GM19324 (cell line): ENCODE data around the gene C1orf94.
"Not testable (repeated sequence)": the region's sequence is repeated elsewhere in the genome, so short reads cannot be mapped to it uniquely, and the experiment has no call there.

Source experiments
- ATAC-seq: cut with Tn5 transposase; IDR thresholded peaks from one replicate; pipeline ENCODE4 v1.9.1; 2021; ENCODE audit warnings: mild to moderate bottlenecking, moderate library complexity; ENCODE audit not compliant: unreplicated experiment, low FRiP score

C1orf94 gene

GRCh38 chr1:34164771-34165391 lies 11.8 kb upstream of the C1orf94 start, which contains the start of gene CSMD2:
Gene CSMD2 (minus strand): TSS chr1:34165230. CDS start chr1:34165097, 133 bp downstream.
- ATAC-seq, result no peak

- no peak for ATAC-seq
These were observed 11.2 kb upstream of the C1orf94 start for GRCh38 chr1:34165422-34165921.

- no peak for ATAC-seq
These were observed 10.5 kb upstream of the C1orf94 start for GRCh38 chr1:34166191-34166624.

GRCh38 chr1:34166625-34167361 lies 9.9 kb upstream of the C1orf94 start:
- no peak for ATAC-seq

GRCh38 chr1:34167389-34167788 lies 9.3 kb upstream of the C1orf94 start:
- ATAC-seq, result no peak

GRCh38 chr1:34175744-34176143 lies 963 bp upstream of the C1orf94 start:
- ATAC-seq, result no peak

- ATAC-seq, result no peak
These were observed 1.4 kb downstream of the C1orf94 start for GRCh38 chr1:34178072-34178471.

- not testable (repeated sequence) for ATAC-seq
These were observed 6.7 kb downstream of the C1orf94 start for GRCh38 chr1:34183381-34183780.

- no peak for ATAC-seq
These were observed 10.2 kb downstream of the C1orf94 start for GRCh38 chr1:34186741-34187494.

GRCh38 chr1:34188418-34188817 lies 11.7 kb downstream of the C1orf94 start:
- no peak for ATAC-seq

- no peak for ATAC-seq
These were observed 12.3 kb downstream of the C1orf94 start for GRCh38 chr1:34188985-34189384.

GRCh38 chr1:34190692-34191091 lies 14.0 kb downstream of the C1orf94 start:
- no peak for ATAC-seq

GRCh38 chr1:34192621-34193020 lies 15.9 kb downstream of the C1orf94 start:
- no peak for ATAC-seq

- no peak for ATAC-seq
These were observed 23.2 kb downstream of the C1orf94 start for GRCh38 chr1:34199927-34200326.

- ATAC-seq, result no peak
These were observed 36.0 kb downstream of the C1orf94 start for GRCh38 chr1:34212673-34213072.

- ATAC-seq, result no peak
These were observed 37.2 kb downstream of the C1orf94 start for GRCh38 chr1:34213956-34214355.

- no peak for ATAC-seq
These were observed 54.7 kb downstream of the C1orf94 start for GRCh38 chr1:34231441-34231840.

GRCh38 chr1:34235594-34235993 lies 58.9 kb downstream of the C1orf94 start:
- ATAC-seq, result no peak

GRCh38 chr1:34236089-34236488 lies 59.4 kb downstream of the C1orf94 start:
- no peak for ATAC-seq

GRCh38 chr1:34237151-34237815 lies 60.6 kb downstream of the C1orf94 start:
- no peak for ATAC-seq

- no peak for ATAC-seq
These were observed 69.3 kb downstream of the C1orf94 start for GRCh38 chr1:34245967-34246366.
